RPMI7951 (cell line): ENCODE results near the gene FAM78B. TPM values are rescaled to one million over a fixed set of nuclear protein-coding genes. Genes with fewer than 3 reads are reported as not detected.

Experiments used
- DNase-seq: peaks from one replicate; pipeline ENCODE4 v3.0.0-alpha.2; 2012; ENCODE audit warnings: low read depth
- total RNA-seq: library from RNA; depleted of rRNA; stranded (reverse); fragments of >200 nt; shearing (Covaris generic); gene quantifications from 2 replicates; pipeline ENCODE4 v1.2.3, GENCODE V29; 2014; rRNA removed

The FAM78B gene, protein sequence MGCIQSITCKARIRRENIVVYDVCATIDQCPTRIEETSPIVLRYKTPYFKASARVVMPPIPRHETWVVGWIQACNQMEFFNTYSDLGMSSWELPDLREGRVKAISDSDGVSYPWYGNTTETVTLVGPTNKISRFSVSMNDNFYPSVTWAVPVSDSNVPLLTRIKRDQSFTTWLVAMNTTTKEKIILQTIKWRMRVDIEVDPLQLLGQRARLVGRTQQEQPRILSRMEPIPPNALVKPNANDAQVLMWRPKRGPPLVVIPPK
- total RNA-seq, result 0.36 and 0.88 TPM in 2 replicates

DNA sequence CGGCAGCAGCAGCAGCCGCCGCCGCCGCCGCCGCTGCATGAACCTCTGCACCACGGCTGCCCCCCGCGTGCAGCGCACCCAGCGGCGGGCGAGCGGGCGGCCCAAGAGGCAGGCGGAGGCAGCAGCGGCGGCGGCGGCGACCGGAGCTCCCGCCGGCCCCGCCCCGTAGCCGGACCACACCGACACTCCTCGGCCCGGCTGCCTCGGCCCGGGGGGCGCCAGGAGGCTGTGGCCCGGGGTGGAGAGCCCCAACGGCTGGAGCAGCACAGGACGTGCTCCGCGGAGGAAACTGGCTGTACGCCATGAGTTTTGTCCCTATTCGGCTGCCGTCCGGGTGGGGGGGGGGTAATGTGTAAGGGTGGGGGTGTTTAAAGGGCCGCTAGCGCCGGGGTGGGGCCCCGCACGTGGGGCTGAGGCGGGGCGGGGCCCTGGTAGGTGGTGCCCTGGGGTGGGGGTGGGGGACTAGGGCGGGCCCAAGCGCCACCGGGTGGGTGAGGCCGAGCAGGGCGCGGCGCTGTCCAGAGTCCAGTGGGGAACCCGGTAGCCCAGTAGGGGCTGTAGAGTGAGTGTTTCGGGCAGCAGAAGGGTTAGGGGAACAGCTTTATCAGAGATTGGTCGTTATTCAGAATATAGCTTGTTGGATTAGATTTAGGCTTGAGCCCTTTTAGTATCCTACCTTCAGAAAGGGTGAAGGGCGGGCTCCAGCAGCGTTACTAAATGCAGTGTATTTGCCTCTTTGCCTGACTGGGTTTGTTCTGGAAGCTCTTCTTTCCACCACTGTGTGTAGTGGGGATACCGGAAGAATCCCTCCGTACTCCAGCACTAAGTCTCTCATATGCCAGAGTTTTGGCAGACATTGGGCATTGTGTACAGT, at the start of gene FAM78B:
Gene FAM78B, minus strand, starts transcription at position 304 of the 874 bp plus-strand sequence. CDS start 753 bp downstream, outside the sequence.
- DNase-seq, result peak; percentile 75

DNA sequence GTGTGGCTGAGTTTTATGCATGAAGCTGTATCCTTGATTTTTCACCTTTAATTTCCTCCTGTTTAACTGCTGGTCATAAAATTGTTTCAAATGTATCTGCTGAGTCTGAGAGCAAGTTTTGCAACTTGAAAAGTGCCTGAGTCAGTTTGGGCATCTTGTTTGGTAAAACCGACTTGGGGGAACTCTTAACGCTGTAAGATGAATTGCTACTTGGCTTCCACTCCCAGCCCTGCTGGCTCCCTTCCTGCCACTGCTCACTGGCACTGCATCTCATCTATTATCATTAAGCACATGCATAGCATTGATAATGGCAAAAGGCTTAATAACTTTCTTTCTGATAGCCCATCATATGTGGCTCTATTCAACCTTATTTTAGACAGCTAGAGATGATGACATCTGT, 35.7 kb upstream of the FAM78B start:
- no peak for DNase-seq

DNA sequence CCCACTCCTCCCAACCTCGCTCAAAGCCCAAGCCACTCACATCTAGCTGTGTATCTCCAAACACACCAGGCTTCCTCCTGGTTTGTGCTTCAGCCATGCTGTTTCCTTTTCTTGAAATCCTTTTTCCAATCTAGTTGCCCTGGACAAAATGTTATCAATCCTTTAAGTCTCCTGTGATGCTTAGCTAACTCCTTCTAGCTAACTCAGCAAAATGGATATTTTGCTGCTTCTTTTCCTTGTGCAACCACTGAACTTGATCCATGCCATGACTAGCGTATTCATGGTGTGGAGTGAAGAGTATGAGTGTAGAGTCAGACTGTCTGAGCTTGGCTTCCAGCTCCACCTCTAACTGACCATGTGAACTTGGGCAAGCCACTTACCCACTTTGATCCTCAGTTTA, 33.9 kb upstream of the FAM78B start:
- DNase-seq, result no peak

DNA sequence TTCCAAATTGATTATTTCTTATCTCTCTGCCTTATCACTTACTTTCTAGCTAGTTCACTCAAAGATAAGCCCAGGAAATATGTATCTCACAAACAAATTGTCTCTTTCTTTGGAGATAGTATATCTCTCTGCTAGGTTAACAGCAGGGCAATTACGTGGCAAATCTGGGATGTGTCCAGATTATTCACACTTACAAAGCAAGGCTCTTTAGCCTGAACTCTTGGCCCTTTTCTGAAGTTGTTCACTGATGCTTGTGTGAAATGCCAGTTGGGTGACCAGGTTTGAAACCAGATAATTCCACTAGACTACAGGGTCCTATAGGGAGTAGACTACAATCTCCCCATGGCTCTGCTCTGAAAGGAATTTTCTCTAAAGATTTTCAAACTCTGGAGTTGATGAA, 30.8 kb upstream of the FAM78B start:
- peak; percentile 25 for DNase-seq

DNA sequence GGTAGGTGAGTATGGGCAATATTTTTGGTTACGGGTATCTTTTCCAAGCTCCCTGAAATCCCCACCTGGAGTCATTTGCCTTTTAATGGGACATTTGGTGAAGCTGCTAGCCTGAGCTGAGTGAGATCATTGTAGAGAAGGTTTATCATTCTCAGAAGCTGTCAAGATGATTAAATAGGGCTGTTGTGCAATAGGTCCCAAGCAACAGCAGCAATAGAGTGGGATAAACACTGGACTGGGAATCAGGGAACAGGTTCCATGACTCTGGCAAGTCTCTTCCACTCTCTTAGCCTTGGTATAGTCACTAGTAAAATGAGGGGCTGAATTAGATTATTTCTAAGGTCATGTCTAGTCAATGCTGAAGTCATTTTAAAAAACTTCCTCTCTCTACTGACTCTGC, 30.3 kb upstream of the FAM78B start:
- DNase-seq, result peak; percentile 7

DNA sequence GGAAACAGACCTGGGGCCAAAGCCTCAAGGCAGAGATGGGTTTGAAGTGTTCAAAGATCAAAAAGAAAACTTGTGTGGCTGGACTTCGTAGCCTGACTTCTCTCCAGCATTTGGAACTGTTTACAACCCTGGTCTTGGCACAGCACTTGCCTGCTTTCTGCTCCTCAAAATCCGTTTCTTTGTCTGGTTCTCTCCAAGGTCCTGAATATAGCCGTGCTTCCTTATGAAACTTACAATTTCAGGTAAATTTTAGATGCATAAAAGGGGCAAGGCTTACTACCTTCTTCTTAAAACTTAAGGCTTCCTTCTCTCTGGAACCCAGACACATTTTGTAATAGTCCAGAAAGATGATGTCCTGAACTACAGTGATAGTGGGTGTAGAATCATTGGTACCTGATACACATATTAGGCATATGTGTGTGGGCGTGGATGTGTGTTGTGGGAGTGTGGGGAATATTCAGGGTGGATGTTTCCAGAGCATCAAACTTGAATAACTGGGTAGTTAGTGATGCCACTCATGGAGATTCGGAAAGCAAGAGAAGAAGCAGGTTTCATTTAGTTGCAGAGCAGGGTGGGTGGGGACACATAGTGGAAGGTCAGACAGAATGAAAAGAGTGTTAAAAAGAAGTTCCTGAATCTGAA, 26.4 kb upstream of the FAM78B start:
- DNase-seq, result no peak

DNA sequence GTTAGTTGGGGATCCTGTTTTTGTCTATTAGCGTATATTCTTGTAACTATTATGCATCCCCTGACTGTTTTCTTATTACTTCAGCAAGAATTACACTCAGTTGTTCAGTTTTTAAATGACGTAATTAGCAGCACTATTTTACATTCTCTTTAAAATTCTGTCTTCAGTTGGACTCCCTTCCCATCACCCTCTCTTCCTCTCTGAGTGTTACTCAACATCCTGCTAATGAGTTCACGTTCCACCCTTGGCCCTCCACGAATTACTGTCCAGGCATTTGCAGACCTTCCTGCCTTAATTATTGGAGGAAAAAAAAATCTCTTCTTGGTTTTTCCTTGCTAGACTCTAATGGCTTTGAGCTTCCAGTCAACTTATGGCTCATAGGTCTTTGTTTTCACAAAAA, 23.6 kb upstream of the FAM78B start:
- no peak for DNase-seq

DNA sequence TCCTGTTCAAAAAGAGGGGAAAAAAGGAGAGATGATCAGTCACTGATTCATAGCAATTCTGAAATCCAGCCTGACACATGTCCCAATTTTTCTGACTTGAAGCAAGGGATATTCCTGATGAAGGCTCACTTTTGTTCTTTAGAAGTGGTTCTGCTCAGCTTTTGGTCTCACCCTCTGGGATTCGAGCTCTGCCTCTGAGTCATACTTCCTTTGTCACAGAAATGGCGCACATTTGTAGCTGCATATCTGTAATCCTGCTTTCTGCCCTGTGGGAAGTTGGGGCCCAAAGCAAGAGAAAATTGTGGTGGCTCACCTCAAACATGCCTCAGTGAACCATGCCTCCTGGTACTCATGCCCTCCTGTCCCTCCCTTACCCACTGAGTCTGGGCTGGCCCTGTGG, 22.3 kb upstream of the FAM78B start:
- DNase-seq, result peak; percentile 65

DNA sequence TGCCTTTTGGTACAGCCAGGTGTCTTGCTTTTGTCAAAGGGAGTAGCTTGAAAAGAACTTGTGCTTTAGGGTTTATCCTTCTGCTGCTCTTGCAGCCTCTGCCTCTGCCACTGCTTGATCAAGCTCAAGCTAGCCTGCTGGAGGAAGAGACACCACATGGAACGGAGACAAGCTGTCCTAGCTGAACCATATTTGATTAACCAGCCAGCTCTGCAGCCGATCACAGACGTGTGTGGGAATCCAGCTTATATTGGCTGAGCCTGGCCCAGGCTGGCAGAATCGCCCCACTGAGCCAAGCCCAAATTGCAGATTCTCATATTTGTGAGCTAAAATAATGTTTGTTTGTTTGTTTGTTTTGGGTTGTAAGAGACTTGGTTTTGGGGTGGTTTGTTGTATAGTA, 18.7 kb upstream of the FAM78B start:
- no peak for DNase-seq

DNA sequence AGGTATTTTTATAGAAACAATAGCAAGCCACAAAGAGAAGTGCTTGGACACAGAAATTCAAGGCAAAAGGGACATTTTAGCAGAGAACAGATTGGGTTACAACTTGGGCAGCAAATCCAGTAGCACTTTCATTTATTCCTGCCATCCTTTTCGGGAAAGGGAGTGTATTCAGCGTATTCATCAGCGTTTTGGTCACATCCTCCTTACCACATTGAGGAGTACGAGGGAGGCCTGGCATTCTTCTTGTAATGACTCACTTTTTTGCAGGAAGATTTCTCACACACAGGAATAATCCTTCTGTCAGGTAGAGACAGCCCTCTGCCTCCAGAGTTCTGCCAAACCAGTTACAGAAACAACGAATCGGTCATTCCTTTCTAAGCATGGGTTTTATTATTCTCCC, 18.1 kb upstream of the FAM78B start:
- peak; percentile 76 for DNase-seq

DNA sequence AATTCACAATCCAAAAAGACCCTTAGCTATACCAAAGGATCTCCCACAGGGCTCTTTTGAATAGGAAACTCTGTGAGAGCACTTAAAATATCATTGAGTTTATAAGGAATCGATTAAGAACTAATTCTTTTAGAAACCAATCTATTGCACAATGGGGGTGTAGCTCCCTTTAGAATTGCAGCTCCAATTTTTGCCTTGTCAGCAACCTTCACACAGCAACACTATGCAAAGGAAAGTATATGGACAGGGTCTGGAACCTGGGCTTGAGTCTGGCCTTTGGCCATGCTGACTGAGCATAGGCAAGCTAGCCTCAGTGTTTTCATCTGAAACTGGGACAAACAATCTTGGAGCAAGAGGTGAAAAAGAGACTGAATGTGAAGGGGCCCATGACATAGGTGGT, 17.2 kb upstream of the FAM78B start:
- no peak for DNase-seq

DNA sequence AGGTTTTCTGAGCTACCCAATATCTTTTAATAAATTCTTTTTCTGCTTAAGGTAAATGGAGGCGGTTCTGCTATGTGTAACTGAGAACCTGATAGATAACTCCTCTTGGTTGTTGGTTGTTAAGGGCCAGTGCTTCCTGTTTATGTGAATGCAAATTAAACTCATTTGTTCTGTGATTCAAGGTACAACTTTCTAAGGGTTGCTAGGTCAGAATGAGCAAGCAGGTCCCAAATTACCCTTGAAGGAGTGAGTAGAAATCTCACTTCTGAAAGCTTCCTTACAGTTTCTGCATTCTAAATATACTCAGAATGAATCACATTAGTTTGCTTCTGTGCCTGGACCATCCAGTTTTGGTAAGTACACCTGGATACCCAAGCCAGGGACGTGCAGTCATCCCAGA, 15.5 kb upstream of the FAM78B start:
- DNase-seq, result no peak

DNA sequence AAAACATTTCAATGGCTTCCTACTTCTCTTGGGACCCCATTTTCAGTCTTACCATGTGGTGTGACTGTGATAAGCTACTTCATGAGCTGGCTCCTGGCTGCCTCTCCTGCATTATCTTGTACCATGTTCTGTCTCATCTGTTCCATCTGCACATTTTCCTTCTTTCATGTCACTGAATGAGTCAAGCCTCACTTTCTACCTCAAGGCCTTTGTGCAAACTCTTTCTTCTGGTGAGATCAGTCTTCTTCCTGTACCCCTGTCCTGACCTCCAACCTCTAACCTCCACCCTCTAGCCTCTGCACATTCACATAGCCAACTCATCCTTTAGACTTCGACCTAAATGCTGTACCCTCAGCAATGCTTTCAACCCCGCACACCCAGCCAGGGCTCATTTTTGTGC, 9.6 kb upstream of the FAM78B start:
- DNase-seq, result no peak

DNA sequence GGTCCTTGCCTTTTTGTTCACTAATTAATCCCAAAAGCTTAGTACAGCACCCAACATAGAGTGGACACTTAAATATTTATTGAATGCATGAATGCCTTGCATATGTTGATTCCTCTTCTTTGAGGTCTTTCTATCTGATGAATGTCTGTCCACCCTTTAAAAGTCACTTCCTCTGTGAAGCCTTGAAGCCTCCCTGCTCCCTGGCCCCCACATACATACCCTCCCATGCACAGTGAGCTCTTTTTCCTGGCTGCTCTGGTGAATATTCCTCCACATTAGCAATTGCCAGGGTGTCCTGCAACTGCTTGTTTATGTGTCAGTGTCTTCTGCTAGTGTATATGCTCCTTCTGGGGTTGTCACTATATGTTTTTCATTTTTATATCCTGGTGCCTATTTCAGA, 8.2 kb upstream of the FAM78B start:
- no peak for DNase-seq

DNA sequence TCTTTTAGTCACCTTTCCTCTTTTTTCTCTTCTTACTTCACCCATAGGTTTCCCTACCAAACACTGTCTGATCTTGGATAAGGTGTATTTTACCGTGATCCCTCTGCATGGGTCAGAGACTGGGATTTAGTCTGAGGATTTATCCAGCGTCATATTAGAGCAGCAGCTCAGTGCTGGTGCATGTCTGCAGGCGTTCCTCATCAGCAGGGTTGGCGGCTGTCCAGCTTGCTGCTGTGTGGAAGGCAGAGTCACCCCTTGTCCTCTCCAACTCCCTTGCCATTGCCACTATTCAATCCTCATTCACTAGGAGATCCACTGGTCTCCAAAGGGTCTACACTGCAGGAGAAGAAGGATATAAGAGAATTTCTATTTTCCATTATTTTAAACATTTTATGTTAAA, 7.3 kb upstream of the FAM78B start:
- peak; percentile 47 for DNase-seq

DNA sequence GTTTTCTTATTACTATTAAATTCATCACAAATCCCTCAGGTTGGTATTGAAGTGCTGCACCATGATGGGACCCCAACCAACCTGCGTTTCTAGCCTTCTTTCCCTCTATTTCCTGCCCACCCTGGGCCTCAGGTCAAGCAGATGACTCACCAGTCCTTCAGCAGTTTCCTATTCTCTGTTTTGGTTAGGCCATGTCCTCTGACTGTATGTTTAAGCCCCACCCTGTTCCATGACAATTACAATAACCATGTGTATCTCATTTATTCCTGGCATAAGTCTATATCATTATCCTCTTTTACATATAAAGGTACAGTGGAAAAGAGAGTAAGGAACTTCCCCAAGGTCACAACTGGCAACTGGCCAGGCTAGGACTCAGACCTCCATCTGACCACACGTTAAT, 5.3 kb upstream of the FAM78B start:
- peak; percentile 28 for DNase-seq

DNA sequence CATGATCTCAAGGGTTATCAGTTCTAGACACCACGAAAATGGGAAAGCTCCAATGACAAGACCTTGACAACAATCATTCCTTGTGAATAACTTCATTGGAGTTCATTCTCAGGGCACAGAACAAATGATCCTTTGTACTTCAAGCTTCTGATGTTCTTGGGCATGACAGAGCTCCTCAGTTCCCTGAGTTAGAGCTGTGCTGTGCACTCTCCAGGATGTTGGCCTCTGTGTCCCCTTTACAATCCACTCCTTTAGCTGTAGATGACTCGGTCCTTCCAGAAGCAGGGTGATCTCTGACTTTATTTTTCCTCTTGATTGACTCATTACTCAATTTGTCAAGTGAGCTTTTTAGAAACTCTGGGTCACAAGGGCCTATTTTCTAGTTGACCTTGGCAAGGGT, 3.9 kb upstream of the FAM78B start:
- DNase-seq, result peak; percentile 64

DNA sequence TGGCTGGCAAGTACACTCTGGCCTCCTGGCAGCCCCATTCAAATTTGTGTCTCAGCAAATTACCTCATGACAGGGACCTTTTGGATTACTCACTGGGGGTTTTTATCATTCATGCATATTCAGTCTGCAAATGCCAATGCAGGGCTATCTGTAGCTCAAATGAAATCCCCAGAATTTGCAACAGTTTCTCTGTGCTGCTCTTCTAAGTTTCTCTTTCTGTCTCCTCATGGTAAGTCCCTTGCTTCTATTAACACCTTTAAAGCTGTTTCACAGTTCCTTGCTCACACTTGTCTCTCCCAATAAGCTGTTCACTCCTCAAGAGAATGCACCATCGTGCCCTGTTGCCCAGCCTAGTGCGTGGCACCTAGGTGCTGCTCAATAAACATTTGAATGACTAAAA, 3.3 kb upstream of the FAM78B start:
- DNase-seq, result peak; percentile 24

DNA sequence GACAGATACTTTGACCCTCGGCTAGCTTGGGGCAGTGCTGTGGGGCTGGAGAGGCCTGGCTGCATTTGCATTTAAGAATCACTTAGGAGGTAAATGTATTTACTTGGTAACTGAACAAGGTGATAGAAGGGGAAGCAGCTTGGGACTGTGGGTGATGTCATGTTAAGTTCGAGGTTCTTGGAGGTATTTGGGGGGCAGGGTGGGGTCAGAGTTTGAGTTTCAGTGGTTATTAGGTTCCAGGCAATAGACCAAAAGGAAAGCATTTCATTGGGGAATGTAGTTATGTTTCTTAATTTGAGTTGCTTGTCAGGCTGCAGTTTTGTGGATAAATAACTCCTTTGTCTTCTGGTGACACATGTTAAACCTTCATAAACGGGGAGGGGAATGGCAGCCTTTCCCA, 2.4 kb upstream of the FAM78B start:
- no peak for DNase-seq

DNA sequence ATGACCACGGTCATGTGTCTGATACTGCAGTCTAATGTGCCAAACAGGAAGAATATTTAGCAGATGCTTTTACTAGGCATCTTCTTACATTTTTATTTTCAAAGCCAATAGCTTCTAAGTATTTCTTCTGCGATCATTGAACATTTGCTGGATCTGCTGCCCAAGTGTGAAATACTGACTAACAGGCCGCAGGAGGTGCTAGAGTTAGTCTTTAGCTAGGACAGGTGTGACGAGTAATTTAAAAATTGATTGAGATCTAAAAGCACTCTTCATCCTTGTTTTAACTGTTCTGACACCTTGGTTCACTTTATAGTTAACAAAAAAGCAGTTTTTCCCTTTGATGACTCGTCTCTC, 748 bp upstream of the FAM78B start:
- DNase-seq, result no peak

DNA sequence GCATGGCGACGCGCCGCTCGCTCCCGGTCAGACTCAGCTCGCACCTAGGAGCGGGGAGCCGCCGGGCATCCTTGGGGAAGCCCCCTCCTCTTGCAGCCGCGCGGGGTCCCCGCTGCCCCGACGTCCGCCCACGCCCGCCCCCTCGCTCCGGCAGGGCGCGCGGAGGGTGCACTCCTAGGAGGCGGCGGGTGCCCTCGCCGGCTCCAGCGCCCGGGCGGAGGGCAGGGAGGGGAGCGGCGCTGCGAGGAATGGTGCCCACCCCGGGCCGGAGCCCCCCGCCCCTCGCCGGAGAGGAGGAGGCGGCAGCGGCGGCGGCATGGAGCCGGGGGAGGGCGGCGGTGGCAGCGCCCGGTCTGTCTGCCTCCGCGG, 488 bp downstream of the FAM78B start:
- no peak for DNase-seq

DNA sequence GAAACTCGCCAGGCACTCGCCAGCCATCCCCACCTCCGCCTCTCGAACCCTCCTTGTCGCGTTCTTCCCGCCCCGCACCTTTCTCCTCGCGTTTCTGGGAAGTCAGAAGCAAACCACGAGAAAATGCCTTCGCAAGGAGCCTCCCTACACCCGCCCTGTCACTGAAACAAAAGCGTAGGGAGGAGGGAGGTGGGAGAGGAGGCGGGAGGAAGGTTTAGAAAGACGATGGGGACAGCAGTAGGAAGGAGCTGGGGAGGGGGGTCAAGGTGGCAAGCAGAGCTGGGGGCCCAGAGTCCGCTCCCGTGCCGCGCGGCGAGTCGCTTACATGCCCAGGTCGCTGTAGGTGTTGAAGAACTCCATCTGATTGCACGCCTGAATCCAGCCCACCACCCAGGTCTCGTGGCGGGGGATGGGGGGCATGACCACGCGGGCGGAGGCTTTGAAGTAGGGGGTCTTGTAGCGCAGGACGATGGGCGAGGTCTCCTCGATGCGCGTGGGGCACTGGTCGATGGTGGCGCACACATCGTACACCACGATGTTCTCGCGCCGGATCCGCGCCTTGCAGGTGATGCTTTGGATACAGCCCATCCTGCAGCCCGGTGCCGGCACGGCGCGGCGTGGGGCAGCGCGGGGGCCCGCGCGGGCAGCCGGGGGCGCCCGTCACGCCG, 1.0 kb downstream of the FAM78B start:
- DNase-seq, result no peak
